OCI-LY1 (cell line): ENCODE results near the gene ANKRD52.

Experiments
- H2AFZ ChIP-seq: fragments of 200-600 bp; sonication (generic), shearing (Covaris generic); 2 replicates; pipeline ENCODE4 v1.6.0; 2014; ENCODE audit warnings: antibody characterized with exemption, mild to moderate bottlenecking, low read length
- H3F3A ChIP-seq: fragments of 200-600 bp; sonication (generic), shearing (Covaris generic); 2 replicates; pipeline ENCODE4 v1.6.0; 2014; ENCODE audit warnings: mild to moderate bottlenecking, antibody characterized with exemption, low read length, moderate library complexity; ENCODE audit not compliant: insufficient read depth
- H3K27ac ChIP-seq: fragments of 200-600 bp; sonication (generic); 2 replicates; pipeline ENCODE4 v1.5.1; 2014; ENCODE audit warnings: low read length, mixed run types, mild to moderate bottlenecking, low read depth; ENCODE audit not compliant: poor library complexity, severe bottlenecking
- H3K27me3 ChIP-seq: fragments of 200-600 bp; sonication (generic); 2 replicates; pipeline ENCODE4 v1.6.0; 2014; ENCODE audit warnings: antibody characterized with exemption, mild to moderate bottlenecking, low read length, moderate library complexity; ENCODE audit not compliant: insufficient read depth
- H3K36me3 ChIP-seq: fragments of 200-600 bp; sonication (generic); 2 replicates; pipeline ENCODE4 v1.6.1; 2014; ENCODE audit warnings: mild to moderate bottlenecking, antibody characterized with exemption, low read length, moderate library complexity, mixed read lengths; ENCODE audit not compliant: insufficient read depth
- H3K4me1 ChIP-seq: fragments of 200-600 bp; sonication (generic); 2 replicates; pipeline ENCODE4 v1.5.1; 2014; ENCODE audit warnings: mild to moderate bottlenecking, low read length, moderate library complexity; ENCODE audit not compliant: insufficient read depth, severe bottlenecking
- H3K4me2 ChIP-seq: fragments of 200-600 bp; sonication (generic), shearing (Covaris generic); 2 replicates; pipeline ENCODE4 v1.6.1; 2014; ENCODE audit warnings: low read length
- H3K4me3 ChIP-seq: fragments of 200-600 bp; sonication (generic); 2 replicates; pipeline ENCODE4 v1.5.1; 2014; ENCODE audit warnings: low read length, low read depth, mild to moderate bottlenecking, mixed read lengths; ENCODE audit not compliant: poor library complexity, severe bottlenecking
- H3K79me2 ChIP-seq: fragments of 200-600 bp; shearing (Covaris generic); 2 replicates; pipeline ENCODE4 v1.6.1; 2016; ENCODE audit warnings: mixed run types, low read length, mixed read lengths; ENCODE audit not compliant: insufficient read depth
- H3K9ac ChIP-seq: fragments of 200-600 bp; sonication (generic), shearing (Covaris generic); 2 replicates; pipeline ENCODE4 v1.6.1; 2014; ENCODE audit warnings: mild to moderate bottlenecking, low read length, mixed read lengths
- H3K9me2 ChIP-seq: fragments of 200-600 bp; sonication (generic), shearing (Covaris generic); 2 replicates; pipeline ENCODE4 v1.6.1; 2014; ENCODE audit warnings: low read depth, mild to moderate bottlenecking, low read length, mixed read lengths
- H3K9me3 ChIP-seq: fragments of 200-600 bp; shearing (Covaris generic); 2 replicates; pipeline ENCODE4 v1.6.1; 2014; ENCODE audit warnings: low read length, mixed read lengths
- H4K20me1 ChIP-seq: fragments of 200-600 bp; sonication (generic), shearing (Covaris generic); 2 replicates; pipeline ENCODE4 v1.6.0; 2016; ENCODE audit warnings: mild to moderate bottlenecking, low read length; ENCODE audit not compliant: insufficient read depth
- EZH2 ChIP-seq: fragments of 200-600 bp; sonication (generic), shearing (Covaris generic); IDR thresholded peaks from 2 replicates; pipeline ENCODE4 v1.8.0; 2017; ENCODE audit warnings: borderline replicate concordance, mixed run types, mild to moderate bottlenecking, antibody characterized with exemption, low read length, moderate library complexity, mixed read lengths
- TF ChIP-seq, protein P1 (sequence below): fragments of 200-600 bp; sonication (generic), shearing (Covaris generic); IDR thresholded peaks from 2 replicates; pipeline ENCODE4 v1.5.1; 2017; ENCODE audit warnings: mild to moderate bottlenecking, antibody characterized with exemption, low read length, moderate library complexity, mixed read lengths

Gene ANKRD52

DNA sequence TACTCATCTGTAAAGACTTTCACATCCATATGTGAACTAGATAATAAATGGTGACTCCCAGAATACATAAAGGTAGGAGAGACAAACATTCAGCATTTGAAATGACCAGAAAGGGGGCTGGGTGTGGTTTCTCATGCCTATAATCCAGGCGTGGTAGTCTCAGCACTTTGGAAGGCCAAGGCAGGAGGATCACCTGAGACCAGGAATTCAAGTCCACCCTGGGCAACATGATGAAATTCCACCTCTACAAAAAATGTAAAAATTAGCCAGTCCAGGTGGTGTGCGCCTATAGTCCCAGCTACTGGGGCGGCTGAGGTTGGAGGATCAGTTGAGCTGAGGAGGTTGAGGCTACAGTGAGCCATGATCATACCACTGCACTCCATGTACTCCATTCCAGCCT is 46.1 kb upstream of the ANKRD52 start:
- Histone ChIP-seq H3K9me2 (no peaks in the 10 kb centered on the region), H3F3A (no peaks in the 10 kb centered on the region), H3K9ac (no peak overlapping the region), H2AFZ (no peak overlapping the region), H3K9me3 (no peaks in the 10 kb centered on the region), H3K36me3 (peaks cover 22% of the 10 kb centered on the region), H3K79me2 (peaks cover 5% of the 10 kb centered on the region), H3K4me2 (no peak overlapping the region), H3K27me3 (no peaks in the 10 kb centered on the region), H4K20me1 (no peaks in the 10 kb centered on the region), H3K4me3 (no peak overlapping the region), H3K27ac (no peak overlapping the region), H3K4me1 (peaks cover 28% of the 10 kb centered on the region)
- TF ChIP-seq EZH2: no peak
- TF ChIP-seq, protein P1, sequence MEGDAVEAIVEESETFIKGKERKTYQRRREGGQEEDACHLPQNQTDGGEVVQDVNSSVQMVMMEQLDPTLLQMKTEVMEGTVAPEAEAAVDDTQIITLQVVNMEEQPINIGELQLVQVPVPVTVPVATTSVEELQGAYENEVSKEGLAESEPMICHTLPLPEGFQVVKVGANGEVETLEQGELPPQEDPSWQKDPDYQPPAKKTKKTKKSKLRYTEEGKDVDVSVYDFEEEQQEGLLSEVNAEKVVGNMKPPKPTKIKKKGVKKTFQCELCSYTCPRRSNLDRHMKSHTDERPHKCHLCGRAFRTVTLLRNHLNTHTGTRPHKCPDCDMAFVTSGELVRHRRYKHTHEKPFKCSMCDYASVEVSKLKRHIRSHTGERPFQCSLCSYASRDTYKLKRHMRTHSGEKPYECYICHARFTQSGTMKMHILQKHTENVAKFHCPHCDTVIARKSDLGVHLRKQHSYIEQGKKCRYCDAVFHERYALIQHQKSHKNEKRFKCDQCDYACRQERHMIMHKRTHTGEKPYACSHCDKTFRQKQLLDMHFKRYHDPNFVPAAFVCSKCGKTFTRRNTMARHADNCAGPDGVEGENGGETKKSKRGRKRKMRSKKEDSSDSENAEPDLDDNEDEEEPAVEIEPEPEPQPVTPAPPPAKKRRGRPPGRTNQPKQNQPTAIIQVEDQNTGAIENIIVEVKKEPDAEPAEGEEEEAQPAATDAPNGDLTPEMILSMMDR: no peak

DNA sequence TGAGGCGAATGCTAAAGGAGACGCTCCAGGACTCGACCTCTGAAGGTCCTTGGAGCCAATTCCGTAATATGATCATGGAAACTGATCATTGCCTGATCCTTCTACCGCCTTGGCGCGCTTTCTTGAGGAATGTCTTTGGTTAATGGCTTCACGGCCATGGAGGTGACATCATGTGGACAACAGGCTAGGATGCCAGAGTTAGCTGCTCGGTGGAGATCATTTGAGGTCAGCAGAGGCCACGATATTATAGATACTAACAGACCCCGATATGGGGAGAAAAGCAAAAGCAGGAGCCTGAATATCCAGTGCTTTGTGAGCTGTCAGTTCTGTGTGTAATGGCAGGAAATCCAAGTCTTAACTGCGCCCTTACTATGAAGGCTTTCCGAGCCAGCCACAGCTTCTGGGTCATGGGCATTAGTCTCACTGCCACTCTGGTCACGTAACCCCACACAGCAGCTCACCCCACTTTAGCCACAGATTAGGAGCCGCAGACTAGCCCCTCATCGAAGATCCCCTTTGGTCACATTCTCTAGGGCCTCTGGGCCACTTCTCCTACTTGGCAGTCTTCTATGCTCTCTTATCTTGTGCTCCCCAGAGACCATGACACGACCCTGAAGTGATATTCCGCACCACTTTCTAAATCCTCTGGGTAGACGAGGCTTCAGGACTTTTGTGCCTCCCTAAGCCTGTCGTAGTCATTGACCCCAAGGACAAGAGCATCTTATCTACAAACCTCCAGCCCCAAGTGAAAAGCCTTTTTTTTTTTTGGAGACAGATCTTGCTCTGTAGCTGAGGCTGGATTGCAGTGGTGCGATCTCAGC is 42.7 kb upstream of the ANKRD52 start:
- Histone ChIP-seq H3K27me3 (no peaks in the 10 kb centered on the region), H4K20me1 (no peaks in the 10 kb centered on the region), H3F3A (no peaks in the 10 kb centered on the region), H3K4me2 (peak overlapping the region; percentile 95), H2AFZ (no peak overlapping the region), H3K9ac (peak overlapping the region; percentile 90), H3K4me3 (peak overlapping the region; percentile 83), H3K27ac (peak overlapping the region; percentile 86), H3K9me2 (no peaks in the 10 kb centered on the region), H3K36me3 (peaks cover 33% of the 10 kb centered on the region), H3K4me1 (peaks cover 61% of the 10 kb centered on the region), H3K79me2 (peaks cover 39% of the 10 kb centered on the region), H3K9me3 (no peaks in the 10 kb centered on the region)
- no peak for TF ChIP-seq EZH2
- TF ChIP-seq, protein P1: no peak

DNA sequence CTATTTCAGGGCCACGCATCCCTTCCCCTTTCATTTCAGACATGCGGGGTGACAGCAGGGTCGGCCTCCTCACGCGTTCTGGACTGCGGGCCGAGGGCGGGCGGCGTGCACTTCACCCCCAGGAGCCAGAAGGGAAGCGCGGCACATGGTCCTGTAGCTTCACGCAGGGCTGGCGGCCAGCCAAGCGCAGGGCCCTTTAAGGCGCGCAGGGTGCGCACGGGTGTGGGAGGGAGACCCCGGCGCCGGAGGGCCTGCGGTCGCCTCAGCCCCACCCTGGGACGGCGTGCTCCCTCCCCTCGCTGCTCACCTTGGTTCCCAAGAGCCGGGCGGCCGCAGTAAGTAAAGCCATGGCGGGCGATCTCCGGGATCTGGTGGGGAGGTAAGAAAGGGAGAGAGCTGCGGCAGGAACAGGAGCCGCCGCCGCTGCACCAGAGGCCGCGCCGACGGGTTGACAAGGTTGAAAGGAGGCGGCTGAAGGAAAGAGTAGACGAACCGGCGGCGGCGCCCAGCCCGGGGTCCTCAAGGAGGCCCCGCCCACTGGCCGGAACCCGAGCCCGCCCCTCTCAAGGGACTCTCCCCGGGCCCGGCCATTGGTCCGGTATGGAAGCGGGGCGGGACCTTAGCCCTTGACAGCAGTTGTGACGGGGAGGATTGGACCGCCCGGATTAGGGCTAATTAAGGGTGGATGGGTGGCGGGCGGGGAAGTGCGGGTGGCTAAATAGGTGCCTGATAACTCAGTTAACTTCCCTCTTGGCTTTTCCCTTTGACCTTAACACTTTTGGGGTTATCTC is 41.9 kb upstream of the ANKRD52 start, which contains the start of gene CS:
Gene CS (minus strand): TSS at position 478 of the 791 bp plus-strand sequence. CDS start 129 bp downstream, at position 349.
- H3K27ac ChIP-seq: peak within 1 kb of the TSS; percentile 86
- H3K79me2 ChIP-seq: peaks cover 45% of the 10 kb centered on the region
- H3K9me2 ChIP-seq: no peaks in the 10 kb centered on the region
- no peaks in the 10 kb centered on the region for H4K20me1 ChIP-seq
- no peaks in the 10 kb centered on the region for H3K27me3 ChIP-seq
- no peaks in the 10 kb centered on the region for H3K9me3 ChIP-seq
- peak within 1 kb of the TSS; percentile 83 for H3K4me3 ChIP-seq
- no peaks in the 10 kb centered on the region for H3F3A ChIP-seq
- TF ChIP-seq, protein P1: no peak
- TF ChIP-seq EZH2: no peak
- H3K4me1 ChIP-seq: peaks cover 61% of the 10 kb centered on the region
- H3K36me3 ChIP-seq: peaks cover 34% of the 10 kb centered on the region
- no peak within 1 kb of the TSS for H2AFZ ChIP-seq
- peak within 1 kb of the TSS; percentile 91 for H3K9ac ChIP-seq
- peak within 1 kb of the TSS; percentile 95 for H3K4me2 ChIP-seq
